ENCODE measurements around the gene THBS2.
"Not testable (repeated sequence)": the region's sequence is repeated elsewhere in the genome, so short reads cannot be mapped to it uniquely, and the experiment has no call there.

THBS2 gene

GRCh38 chr6:169205176-169206160 is 48.2 kb downstream of the THBS2 start:
- DNase-seq, result no peak

GRCh38 chr6:169204167-169204566 is 49.5 kb downstream of the THBS2 start:
- DNase-seq, result no peak

GRCh38 chr6:169201985-169202384 is 51.7 kb downstream of the THBS2 start:
- no peak for DNase-seq

- DNase-seq, result no peak
Measured at GRCh38 chr6:169200893-169201514, 52.6 kb downstream of the THBS2 start.

- DNase-seq, result no peak
Measured at GRCh38 chr6:169199625-169200335, 53.9 kb downstream of the THBS2 start.

- DNase-seq, result no peak
Measured at GRCh38 chr6:169198885-169199284, 54.8 kb downstream of the THBS2 start.

GRCh38 chr6:169197929-169198328 is 55.7 kb downstream of the THBS2 start:
- DNase-seq, result not testable (repeated sequence)

- not testable (repeated sequence) for DNase-seq
Measured at GRCh38 chr6:169196279-169196678, 57.4 kb downstream of the THBS2 start.

- DNase-seq, result no peak
Measured at GRCh38 chr6:169194737-169195136, 58.9 kb downstream of the THBS2 start.

- no peak for DNase-seq
Measured at GRCh38 chr6:169190970-169191369, 62.7 kb downstream of the THBS2 start.

GRCh38 chr6:169190144-169190584 is 63.5 kb downstream of the THBS2 start:
- DNase-seq, result no peak

- no peak for DNase-seq
Measured at GRCh38 chr6:169189686-169190085, 64.0 kb downstream of the THBS2 start.

- DNase-seq, result no peak
Measured at GRCh38 chr6:169189182-169189581, 64.5 kb downstream of the THBS2 start.

- no peak for DNase-seq
Measured at GRCh38 chr6:169188475-169188874, 65.2 kb downstream of the THBS2 start.

- DNase-seq, result no peak
Measured at GRCh38 chr6:169188051-169188470, 65.6 kb downstream of the THBS2 start.

- DNase-seq, result no peak
Measured at GRCh38 chr6:169186496-169187169, 67.0 kb downstream of the THBS2 start.

GRCh38 chr6:169185692-169186485 is 67.8 kb downstream of the THBS2 start:
- DNase-seq, result no peak

GRCh38 chr6:169185011-169185521 is 68.6 kb downstream of the THBS2 start:
- no peak for DNase-seq

GRCh38 chr6:169184419-169184818 is 69.2 kb downstream of the THBS2 start:
- no peak for DNase-seq

GRCh38 chr6:169183233-169183632 is 70.4 kb downstream of the THBS2 start:
- DNase-seq, result no peak

- not testable (repeated sequence) for DNase-seq
Measured at GRCh38 chr6:169179831-169180230, 73.8 kb downstream of the THBS2 start.

Data from GF-D8 (cell line).